Endothelial cell of umbilical vein (primary cell): Measurements from ENCODE around the gene ADAMTS6.
A peak's percentile ranks its signal among the peaks of the same experiment; 100 is the strongest.

Source experiments
- EZH2 ChIP-seq: IDR thresholded peaks from 2 replicates; pipeline ENCODE4 v1.6.1; 2012; ENCODE audit warnings: borderline replicate concordance, low read depth, mild to moderate bottlenecking, moderate library complexity, low read length, inconsistent platforms; ENCODE audit not compliant: severe bottlenecking
- POLR2A ChIP-seq: IDR thresholded peaks from 2 replicates; pipeline ENCODE4 v1.6.1; 2012; ENCODE audit warnings: low read depth, mild to moderate bottlenecking, control low read depth, low read length
- POLR2AphosphoS5 ChIP-seq: IDR thresholded peaks from 2 replicates; pipeline ENCODE4 v1.6.1; 2012; ENCODE audit warnings: low read depth, mild to moderate bottlenecking, control low read depth, low read length, moderate library complexity; ENCODE audit not compliant: insufficient read depth
- TF ChIP-seq, protein P1 (sequence below), 2 donors: IDR thresholded peaks; 1 replicate in 1 of 2; 2 replicates in 1 of 2; pipeline ENCODE4 v1.5.1; 2011; ENCODE audit warnings: low read length in 2 of 2, mild to moderate bottlenecking in 2 of 2, moderate library complexity in 2 of 2, control low read depth in 1 of 2, inconsistent platforms in 1 of 2, low read depth in 1 of 2; ENCODE audit not compliant: insufficient read depth in 1 of 2; ENCODE audit errors: extremely low read depth in 1 of 2

- TF ChIP-seq POLR2A, result no peak
- TF ChIP-seq, protein P1, sequence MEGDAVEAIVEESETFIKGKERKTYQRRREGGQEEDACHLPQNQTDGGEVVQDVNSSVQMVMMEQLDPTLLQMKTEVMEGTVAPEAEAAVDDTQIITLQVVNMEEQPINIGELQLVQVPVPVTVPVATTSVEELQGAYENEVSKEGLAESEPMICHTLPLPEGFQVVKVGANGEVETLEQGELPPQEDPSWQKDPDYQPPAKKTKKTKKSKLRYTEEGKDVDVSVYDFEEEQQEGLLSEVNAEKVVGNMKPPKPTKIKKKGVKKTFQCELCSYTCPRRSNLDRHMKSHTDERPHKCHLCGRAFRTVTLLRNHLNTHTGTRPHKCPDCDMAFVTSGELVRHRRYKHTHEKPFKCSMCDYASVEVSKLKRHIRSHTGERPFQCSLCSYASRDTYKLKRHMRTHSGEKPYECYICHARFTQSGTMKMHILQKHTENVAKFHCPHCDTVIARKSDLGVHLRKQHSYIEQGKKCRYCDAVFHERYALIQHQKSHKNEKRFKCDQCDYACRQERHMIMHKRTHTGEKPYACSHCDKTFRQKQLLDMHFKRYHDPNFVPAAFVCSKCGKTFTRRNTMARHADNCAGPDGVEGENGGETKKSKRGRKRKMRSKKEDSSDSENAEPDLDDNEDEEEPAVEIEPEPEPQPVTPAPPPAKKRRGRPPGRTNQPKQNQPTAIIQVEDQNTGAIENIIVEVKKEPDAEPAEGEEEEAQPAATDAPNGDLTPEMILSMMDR (IDR thresholded peaks at IDR 0.05; ENCODE audit: extremely low read depth in 1 of 2, insufficient read depth in 1 of 2, low read depth in 1 of 2, low read length in 2 of 2), result no peak
- no peak for TF ChIP-seq EZH2
- peak; percentile 20 for TF ChIP-seq POLR2AphosphoS5
Measured at GRCh38 chr5:65480306-65480865, 1.3 kb downstream of the ADAMTS6 start.
